G401.6 (cell line): ENCODE results near the gene CPT1C.

ENCODE experiments used
- FAIRE-seq: peaks from 2 replicates; lab custom pipeline; 2012; peaks lifted over from hg19 to GRCh38; lab: Jason Lieb, UNC

The CPT1C gene

GRCh38 chr19:49761625-49762311 is 70.9 kb downstream of the CPT1C start:
- FAIRE-seq, result no peak

GRCh38 chr19:49763230-49763629 is 72.3 kb downstream of the CPT1C start, which contains the start of gene TSKS:
TSKS (minus strand) TSS chr19:49763306; CDS start chr19:49763247, 59 bp downstream.
- no peak for FAIRE-seq
